ENCODE results near the gene KRT76. TPM values are rescaled to one million over a fixed set of nuclear protein-coding genes. Genes with fewer than 3 reads are reported as not detected.

The KRT76 gene
- not detected for total RNA-seq

GRCh38 chr12:52776913-52777395, at the start of gene KRT76:
Gene KRT76, minus strand, starts transcription at chr12:52777345. Its CDS starts 54 bp downstream, at chr12:52777291.
- ATAC-seq (no peak), DNase-seq (no peak)
- no peaks in the 10 kb centered on the region for H3K4me1 ChIP-seq
- H3K4me3 ChIP-seq = no peak within 1 kb of the TSS
- no peaks in the 10 kb centered on the region for H3K9me3 ChIP-seq
- no peak within 1 kb of the TSS for H3K27ac ChIP-seq
- no peaks in the 10 kb centered on the region for H3K36me3 ChIP-seq
- TF ChIP-seq, protein P1, sequence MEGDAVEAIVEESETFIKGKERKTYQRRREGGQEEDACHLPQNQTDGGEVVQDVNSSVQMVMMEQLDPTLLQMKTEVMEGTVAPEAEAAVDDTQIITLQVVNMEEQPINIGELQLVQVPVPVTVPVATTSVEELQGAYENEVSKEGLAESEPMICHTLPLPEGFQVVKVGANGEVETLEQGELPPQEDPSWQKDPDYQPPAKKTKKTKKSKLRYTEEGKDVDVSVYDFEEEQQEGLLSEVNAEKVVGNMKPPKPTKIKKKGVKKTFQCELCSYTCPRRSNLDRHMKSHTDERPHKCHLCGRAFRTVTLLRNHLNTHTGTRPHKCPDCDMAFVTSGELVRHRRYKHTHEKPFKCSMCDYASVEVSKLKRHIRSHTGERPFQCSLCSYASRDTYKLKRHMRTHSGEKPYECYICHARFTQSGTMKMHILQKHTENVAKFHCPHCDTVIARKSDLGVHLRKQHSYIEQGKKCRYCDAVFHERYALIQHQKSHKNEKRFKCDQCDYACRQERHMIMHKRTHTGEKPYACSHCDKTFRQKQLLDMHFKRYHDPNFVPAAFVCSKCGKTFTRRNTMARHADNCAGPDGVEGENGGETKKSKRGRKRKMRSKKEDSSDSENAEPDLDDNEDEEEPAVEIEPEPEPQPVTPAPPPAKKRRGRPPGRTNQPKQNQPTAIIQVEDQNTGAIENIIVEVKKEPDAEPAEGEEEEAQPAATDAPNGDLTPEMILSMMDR (IDR thresholded peaks at IDR 0.05 in 4 of 5, conservative IDR thresholded peaks at IDR 0.05 in 1 of 5) = no peak
- TF ChIP-seq POLR2A (IDR thresholded peaks at IDR 0.05) = no peak
- H3K27me3 ChIP-seq = peaks cover 0 to 3% (median 0%) of the 10 kb centered on the region in 3 donors
- intact Hi-C loops (cut with DNase I; ENCODE audit: low total_unique reads) = no loop called here
- in situ Hi-C loops (cut with MboI; ENCODE audit: low sequenced_read_pairs in 4 of 4) = no loop called here

GRCh38 chr12:52825961-52826360, 48.8 kb upstream of the KRT76 start:
- Histone ChIP-seq H3K4me1 (no peaks in the 10 kb centered on the region), H3K4me3 (no peak overlapping the region), H3K27ac (no peak overlapping the region), H3K36me3 (no peaks in the 10 kb centered on the region), H3K27me3 (peaks cover 0 to 6% (median 0%) of the 10 kb centered on the region in 3 donors), H3K9me3 (no peaks in the 10 kb centered on the region)
- TF ChIP-seq POLR2A (IDR thresholded peaks at IDR 0.05) = no peak
- TF ChIP-seq, protein P1 (IDR thresholded peaks at IDR 0.05 in 4 of 5, conservative IDR thresholded peaks at IDR 0.05 in 1 of 5) = no peak
- DNase-seq (no peak), ATAC-seq (no peak)
- in situ Hi-C loops (cut with MboI; ENCODE audit: low sequenced_read_pairs in 4 of 4) (no loop called here), intact Hi-C loops (cut with DNase I; ENCODE audit: low total_unique reads) (no loop called here)

DNA sequence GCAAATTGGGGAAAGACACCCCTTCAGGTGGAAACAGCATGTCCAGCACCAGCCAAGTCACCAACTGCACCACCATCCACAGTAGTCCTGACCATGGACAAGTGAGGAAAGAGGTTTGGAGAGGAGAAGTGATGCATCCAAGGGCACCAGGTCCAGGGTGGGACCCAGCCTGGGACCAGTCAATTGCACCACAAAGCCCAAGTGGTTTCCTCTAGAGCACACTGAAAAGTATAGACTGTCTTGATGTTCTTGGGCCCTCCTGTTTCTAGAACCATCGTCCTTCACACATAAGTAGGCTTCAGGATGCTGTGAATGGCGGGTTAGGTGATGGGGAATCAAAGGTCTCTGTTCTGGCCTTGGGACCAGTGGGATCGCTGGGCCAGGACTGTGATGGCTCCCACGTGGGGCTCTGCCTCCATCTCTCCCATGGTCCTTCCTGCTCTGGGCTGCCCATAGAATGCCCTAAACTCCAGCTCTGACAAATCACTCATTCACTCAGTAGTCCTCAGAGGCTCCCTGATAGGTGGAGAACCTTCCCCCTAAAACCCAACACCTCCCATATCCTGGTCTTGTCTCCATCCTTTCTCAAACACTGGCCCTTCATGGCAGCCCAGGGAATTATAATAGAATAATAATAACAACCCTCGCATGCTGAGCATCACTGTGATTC, 47.7 kb upstream of the KRT76 start:
- no peaks in the 10 kb centered on the region for H3K4me1 ChIP-seq
- no peaks in the 10 kb centered on the region for H3K9me3 ChIP-seq
- no peak overlapping the region for H3K27ac ChIP-seq
- peaks cover 0 to 6% (median 2%) of the 10 kb centered on the region in 3 donors for H3K27me3 ChIP-seq
- ATAC-seq (no peak), DNase-seq (no peak)
- no peaks in the 10 kb centered on the region for H3K36me3 ChIP-seq
- intact Hi-C loops (cut with DNase I; ENCODE audit: low total_unique reads) = no loop called here
- TF ChIP-seq, protein P1 (IDR thresholded peaks at IDR 0.05 in 4 of 5, conservative IDR thresholded peaks at IDR 0.05 in 1 of 5) = no peak
- no peak for TF ChIP-seq POLR2A (IDR thresholded peaks at IDR 0.05)
- in situ Hi-C loops (cut with MboI; ENCODE audit: low sequenced_read_pairs in 4 of 4) = no loop called here
- H3K4me3 ChIP-seq = no peak overlapping the region

- Histone ChIP-seq H3K4me1 (no peaks in the 10 kb centered on the region), H3K9me3 (no peaks in the 10 kb centered on the region), H3K27me3 (peaks cover 0 to 9% (median 6%) of the 10 kb centered on the region in 3 donors), H3K4me3 (no peak overlapping the region), H3K27ac (no peak overlapping the region), H3K36me3 (no peaks in the 10 kb centered on the region)
- ATAC-seq = no peak
- TF ChIP-seq, protein P1 (IDR thresholded peaks at IDR 0.05 in 4 of 5, conservative IDR thresholded peaks at IDR 0.05 in 1 of 5) = no peak
- no peak for TF ChIP-seq POLR2A (IDR thresholded peaks at IDR 0.05)
- intact Hi-C loops (cut with DNase I; ENCODE audit: low total_unique reads) = no loop called here
- DNase-seq = no peak
- in situ Hi-C loops (cut with MboI; ENCODE audit: low sequenced_read_pairs in 4 of 4) = no loop called here
Measured at GRCh38 chr12:52823761-52824450, 46.8 kb upstream of the KRT76 start.

Measured in gastrocnemius medialis (tissue), 4 donors.